LNCAP (cell line): Measurements from ENCODE around the gene CETP.

Experiments used
- CTCF ChIP-seq: fragments of 450-650 bp; IDR thresholded peaks from 2 replicates; pipeline ENCODE4 v1.5.1; 2017; ENCODE audit warnings: mild to moderate bottlenecking

The CETP gene

GRCh38 chr16:56938664-56939513 is 22.9 kb upstream of the CETP start:
- TF ChIP-seq CTCF: no peak

GRCh38 chr16:56939801-56940200 is 21.9 kb upstream of the CETP start:
- TF ChIP-seq CTCF: no peak

- TF ChIP-seq CTCF: no peak
Observed at GRCh38 chr16:56941092-56941491, 20.7 kb upstream of the CETP start.

- no peak for TF ChIP-seq CTCF
Observed at GRCh38 chr16:56941856-56942331, 19.9 kb upstream of the CETP start.

- TF ChIP-seq CTCF: no peak
Observed at GRCh38 chr16:56943761-56944375, 17.9 kb upstream of the CETP start.

GRCh38 chr16:56944954-56945839 is 16.6 kb upstream of the CETP start:
- TF ChIP-seq CTCF: no peak

- no peak for TF ChIP-seq CTCF
Observed at GRCh38 chr16:56945847-56946527, 15.8 kb upstream of the CETP start.
